HL-60 (cell line): ENCODE results near the gene HS1BP3.

Experiments
- DNase-seq, 2 experiments: peaks; one replicate each; pipeline ENCODE4 v3.0.0-alpha.2; 2010 to 2020; ENCODE audit warnings: low read depth in 1 of 2, low spot score in 1 of 2
- H3K27ac ChIP-seq: fragments of 250-450 bp; sonication (Bioruptor Pico); replicated peaks from 2 replicates; pipeline ENCODE4 v1.5.1; 2020; ENCODE audit warnings: mild to moderate bottlenecking, moderate library complexity
- H3K27me3 ChIP-seq: fragments of 250-450 bp; sonication (Bioruptor Pico); 2 replicates; pipeline ENCODE4 v1.5.1; 2021; ENCODE audit warnings: mild to moderate bottlenecking, moderate library complexity; ENCODE audit not compliant: insufficient read depth, poor library complexity, severe bottlenecking
- H3K4me3 ChIP-seq: replicated peaks from 2 replicates; pipeline ENCODE4 v1.5.1; 2011; ENCODE audit warnings: mild to moderate bottlenecking, control low read depth, low read length; ENCODE audit not compliant: insufficient read depth
- GABPA ChIP-seq: IDR thresholded peaks from 2 replicates; pipeline ENCODE4 v1.6.1; 2012; ENCODE audit warnings: low read depth
- POLR2AphosphoS5 ChIP-seq: IDR thresholded peaks from 2 replicates; pipeline ENCODE4 v1.6.1; 2012; ENCODE audit warnings: low read depth
- SPI1 ChIP-seq: IDR thresholded peaks from 2 replicates; pipeline ENCODE4 v1.6.1; 2012; ENCODE audit warnings: low read depth, mild to moderate bottlenecking, borderline replicate concordance
- TF ChIP-seq, protein P1 (sequence below): IDR thresholded peaks from one replicate; pipeline ENCODE4 v1.5.1; 2011; ENCODE audit warnings: low read length, control low read depth, inconsistent platforms; ENCODE audit not compliant: insufficient read depth
- TF ChIP-seq, protein P2 (sequence below): IDR thresholded peaks from 2 replicates; pipeline ENCODE4 v1.6.1; 2012; ENCODE audit warnings: low read depth; ENCODE audit not compliant: insufficient replicate concordance

Gene HS1BP3

DNA sequence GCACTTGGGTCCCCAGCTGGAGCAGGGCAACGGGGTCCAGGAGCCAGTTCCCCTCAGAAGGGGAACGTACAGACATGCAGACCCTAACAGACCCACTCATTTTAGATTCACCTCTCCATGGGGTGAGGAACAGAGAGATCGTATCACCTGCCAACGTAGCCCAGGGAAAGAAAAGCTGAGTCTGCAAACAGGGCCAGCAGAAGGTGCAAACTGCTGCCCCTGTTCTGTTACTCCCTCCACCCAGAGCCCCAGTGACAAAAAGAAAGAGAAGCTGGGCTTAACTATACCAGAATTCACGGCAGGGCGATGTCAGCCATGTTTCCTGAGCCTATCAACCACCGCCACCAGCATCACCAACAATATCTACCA, 817 bp upstream of the HS1BP3 start:
- Histone ChIP-seq H3K4me3 (peak overlapping the region; percentile 93; the same call in 1 of the 2 replicates), H3K27ac (peak overlapping the region; percentile 72)

DNA sequence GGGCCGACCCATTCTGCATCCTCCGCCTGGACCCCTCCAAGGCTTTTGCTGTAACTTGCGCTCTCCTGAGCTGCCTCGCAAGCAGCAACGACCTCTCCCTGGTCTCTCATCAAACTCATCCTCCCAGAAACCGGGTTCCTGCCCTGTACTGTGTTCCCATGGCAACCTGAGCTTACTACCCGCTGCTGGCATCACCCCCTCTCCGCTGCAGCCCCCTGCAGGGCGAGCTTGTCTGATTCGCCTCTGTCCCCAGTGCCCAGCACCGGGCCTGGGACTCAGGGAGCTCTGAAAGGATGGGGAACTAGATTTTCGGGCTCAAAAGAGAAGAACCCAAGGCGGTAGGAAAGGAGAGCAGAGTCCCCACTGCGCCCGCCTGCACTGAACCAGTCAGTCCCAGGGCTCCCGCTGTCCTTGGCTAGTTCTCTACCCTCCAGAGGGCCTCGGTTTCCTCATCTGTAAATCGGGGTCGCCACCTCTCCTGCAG, 463 bp downstream of the HS1BP3 start:
- H3K27me3 ChIP-seq = no peaks in the 10 kb centered on the region
- peak overlapping the region; percentile 81 for H3K27ac ChIP-seq
- TF ChIP-seq POLR2AphosphoS5 = no peak
- TF ChIP-seq SPI1 = no peak
- TF ChIP-seq, protein P1, sequence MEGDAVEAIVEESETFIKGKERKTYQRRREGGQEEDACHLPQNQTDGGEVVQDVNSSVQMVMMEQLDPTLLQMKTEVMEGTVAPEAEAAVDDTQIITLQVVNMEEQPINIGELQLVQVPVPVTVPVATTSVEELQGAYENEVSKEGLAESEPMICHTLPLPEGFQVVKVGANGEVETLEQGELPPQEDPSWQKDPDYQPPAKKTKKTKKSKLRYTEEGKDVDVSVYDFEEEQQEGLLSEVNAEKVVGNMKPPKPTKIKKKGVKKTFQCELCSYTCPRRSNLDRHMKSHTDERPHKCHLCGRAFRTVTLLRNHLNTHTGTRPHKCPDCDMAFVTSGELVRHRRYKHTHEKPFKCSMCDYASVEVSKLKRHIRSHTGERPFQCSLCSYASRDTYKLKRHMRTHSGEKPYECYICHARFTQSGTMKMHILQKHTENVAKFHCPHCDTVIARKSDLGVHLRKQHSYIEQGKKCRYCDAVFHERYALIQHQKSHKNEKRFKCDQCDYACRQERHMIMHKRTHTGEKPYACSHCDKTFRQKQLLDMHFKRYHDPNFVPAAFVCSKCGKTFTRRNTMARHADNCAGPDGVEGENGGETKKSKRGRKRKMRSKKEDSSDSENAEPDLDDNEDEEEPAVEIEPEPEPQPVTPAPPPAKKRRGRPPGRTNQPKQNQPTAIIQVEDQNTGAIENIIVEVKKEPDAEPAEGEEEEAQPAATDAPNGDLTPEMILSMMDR = no peak
- TF ChIP-seq, protein P2, sequence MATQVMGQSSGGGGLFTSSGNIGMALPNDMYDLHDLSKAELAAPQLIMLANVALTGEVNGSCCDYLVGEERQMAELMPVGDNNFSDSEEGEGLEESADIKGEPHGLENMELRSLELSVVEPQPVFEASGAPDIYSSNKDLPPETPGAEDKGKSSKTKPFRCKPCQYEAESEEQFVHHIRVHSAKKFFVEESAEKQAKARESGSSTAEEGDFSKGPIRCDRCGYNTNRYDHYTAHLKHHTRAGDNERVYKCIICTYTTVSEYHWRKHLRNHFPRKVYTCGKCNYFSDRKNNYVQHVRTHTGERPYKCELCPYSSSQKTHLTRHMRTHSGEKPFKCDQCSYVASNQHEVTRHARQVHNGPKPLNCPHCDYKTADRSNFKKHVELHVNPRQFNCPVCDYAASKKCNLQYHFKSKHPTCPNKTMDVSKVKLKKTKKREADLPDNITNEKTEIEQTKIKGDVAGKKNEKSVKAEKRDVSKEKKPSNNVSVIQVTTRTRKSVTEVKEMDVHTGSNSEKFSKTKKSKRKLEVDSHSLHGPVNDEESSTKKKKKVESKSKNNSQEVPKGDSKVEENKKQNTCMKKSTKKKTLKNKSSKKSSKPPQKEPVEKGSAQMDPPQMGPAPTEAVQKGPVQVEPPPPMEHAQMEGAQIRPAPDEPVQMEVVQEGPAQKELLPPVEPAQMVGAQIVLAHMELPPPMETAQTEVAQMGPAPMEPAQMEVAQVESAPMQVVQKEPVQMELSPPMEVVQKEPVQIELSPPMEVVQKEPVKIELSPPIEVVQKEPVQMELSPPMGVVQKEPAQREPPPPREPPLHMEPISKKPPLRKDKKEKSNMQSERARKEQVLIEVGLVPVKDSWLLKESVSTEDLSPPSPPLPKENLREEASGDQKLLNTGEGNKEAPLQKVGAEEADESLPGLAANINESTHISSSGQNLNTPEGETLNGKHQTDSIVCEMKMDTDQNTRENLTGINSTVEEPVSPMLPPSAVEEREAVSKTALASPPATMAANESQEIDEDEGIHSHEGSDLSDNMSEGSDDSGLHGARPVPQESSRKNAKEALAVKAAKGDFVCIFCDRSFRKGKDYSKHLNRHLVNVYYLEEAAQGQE = no peak
- no peak for TF ChIP-seq GABPA
- DNase-seq = peak; percentile 35 to 38
- H3K4me3 ChIP-seq = peak overlapping the region; percentile 93

More for the DNA sequence above, 817 bp upstream of the HS1BP3 start:
- TF ChIP-seq, protein P1 = no peak
- no peak for TF ChIP-seq POLR2AphosphoS5
- no peak for TF ChIP-seq GABPA
- no peak for TF ChIP-seq SPI1
- TF ChIP-seq, protein P2 = no peak
- DNase-seq = no peak
- no peaks in the 10 kb centered on the region for H3K27me3 ChIP-seq

DNA sequence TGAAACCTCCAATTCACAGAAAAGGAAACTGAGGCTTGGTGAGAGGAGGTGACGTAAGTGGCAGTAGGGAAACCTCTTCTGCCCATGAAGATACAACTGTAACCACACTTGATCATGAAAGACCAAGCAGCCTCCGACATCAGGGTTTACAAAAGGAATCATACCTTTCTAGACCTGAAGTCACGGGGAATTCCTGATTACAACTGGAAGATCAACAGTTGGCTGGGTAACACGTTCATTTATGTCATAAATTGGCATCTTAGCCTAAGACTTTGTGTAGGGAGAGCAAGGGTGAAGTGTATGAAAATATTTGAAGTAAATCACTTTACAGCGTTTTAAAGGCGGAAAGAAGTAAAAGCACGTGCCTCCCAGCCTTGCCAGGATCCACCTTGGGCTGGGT, 922 bp downstream of the HS1BP3 start:
- H3K4me3 ChIP-seq = peak overlapping the region; percentile 93
- DNase-seq = no peak
- no peaks in the 10 kb centered on the region for H3K27me3 ChIP-seq
- no peak overlapping the region for H3K27ac ChIP-seq
- TF ChIP-seq POLR2AphosphoS5 = no peak
- TF ChIP-seq SPI1 = no peak
- TF ChIP-seq, protein P2 = no peak
- TF ChIP-seq GABPA = no peak
- TF ChIP-seq, protein P1 = no peak
